Measurements from ENCODE around the gene GARS1.

GRCh38 chr7:30572212-30572841 is 22.4 kb upstream of the GARS1 start:
- TF ChIP-seq MAFF (IDR thresholded peaks at IDR 0.05; ENCODE audit: low read length) (no peak), ZC3H4 (CRISPR knock-in tag; IDR thresholded peaks at IDR 0.05; ENCODE audit: borderline replicate concordance) (no peak), JUND (IDR thresholded peaks at IDR 0.05; ENCODE audit: borderline replicate concordance, low read depth, low read length) (no peak), JUND (tag; IDR thresholded peaks at IDR 0.05; ENCODE audit: borderline replicate concordance, low read depth, low read length) (no peak), NR2C1 (IDR thresholded peaks at IDR 0.05) (no peak), NR2C1 (tag; IDR thresholded peaks at IDR 0.05) (no peak)
